GM19438 (cell line): ENCODE measurements around the gene TMF1.

ENCODE experiments used
- ATAC-seq: cut with Tn5 transposase; IDR thresholded peaks from one replicate; pipeline ENCODE4 v1.9.1; 2021; ENCODE audit warnings: low read depth; ENCODE audit not compliant: unreplicated experiment

Gene TMF1

DNA sequence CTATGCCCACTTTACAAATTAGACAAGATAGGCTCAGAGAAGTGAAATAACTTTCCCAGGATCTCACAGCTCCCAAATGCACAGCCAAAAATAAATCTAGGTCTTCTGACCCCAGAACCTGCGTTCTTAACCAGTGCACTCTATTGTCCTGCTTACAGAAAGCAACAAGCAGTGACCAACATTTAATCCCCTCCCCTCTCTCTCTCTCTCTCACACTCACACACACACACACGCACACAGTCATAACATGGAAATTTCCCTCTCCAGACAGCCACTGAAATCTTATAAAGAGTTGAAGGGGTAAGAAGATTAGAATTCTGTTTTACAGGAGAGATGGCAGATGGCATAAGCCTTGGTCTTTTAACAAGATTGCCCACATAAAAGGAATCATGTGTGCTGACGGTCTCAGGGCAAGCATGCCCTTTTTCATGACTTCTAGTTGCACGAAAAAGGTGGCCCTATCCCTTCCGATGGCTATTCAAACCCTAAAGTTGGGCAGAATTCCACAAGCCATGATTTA lies 68.1 kb downstream of the TMF1 start:
- ATAC-seq = no peak

DNA sequence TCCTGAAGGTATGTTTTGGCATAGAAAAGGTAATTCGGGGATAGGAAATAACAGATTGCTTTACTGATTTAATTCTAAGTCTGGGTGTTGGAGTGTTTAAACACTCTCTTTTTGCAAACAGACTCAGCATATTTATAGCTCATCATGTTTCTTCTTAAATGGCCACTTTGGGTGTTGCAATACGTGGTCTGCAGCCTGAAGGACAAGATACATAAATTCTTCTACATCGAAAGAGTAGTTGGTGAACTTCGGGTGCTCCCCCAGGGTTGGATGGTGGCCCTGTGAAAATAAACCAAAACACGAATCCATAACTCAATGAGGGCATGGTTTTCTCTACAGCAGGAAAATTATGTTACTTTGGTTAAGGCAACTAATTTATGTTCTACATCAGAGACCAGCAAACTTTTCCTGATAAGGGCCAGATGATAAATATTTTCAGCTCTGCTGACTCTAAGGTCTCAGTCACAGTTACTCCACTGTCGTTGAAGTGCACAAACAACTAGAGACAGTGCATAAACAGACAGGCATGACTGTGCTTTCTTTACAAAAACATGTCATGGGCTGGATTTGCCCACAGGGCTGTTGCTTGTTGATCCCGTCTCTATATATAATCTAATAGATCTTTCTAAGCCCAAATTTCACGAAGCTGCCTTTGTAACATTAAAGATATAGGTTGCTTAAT lies 74.5 kb downstream of the TMF1 start:
- ATAC-seq = no peak

DNA sequence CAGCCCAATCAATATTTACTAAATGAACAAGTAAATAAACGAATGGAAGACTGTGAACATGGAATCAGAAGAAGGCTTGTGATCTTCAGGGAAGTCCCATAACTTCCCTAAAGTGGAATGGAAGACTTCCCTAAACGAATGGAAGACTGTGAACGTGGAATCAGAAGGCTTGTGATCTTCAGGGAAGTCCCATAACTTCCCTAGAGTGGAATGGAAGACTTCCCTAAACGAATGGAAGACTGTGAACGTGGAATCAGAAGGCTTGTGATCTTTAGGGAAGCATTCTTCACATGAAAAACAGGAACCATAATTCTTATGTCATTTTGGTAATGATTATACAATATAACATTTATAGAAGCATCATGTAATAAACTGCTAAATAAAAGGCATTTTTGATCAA lies 77.4 kb downstream of the TMF1 start:
- ATAC-seq = no peak

DNA sequence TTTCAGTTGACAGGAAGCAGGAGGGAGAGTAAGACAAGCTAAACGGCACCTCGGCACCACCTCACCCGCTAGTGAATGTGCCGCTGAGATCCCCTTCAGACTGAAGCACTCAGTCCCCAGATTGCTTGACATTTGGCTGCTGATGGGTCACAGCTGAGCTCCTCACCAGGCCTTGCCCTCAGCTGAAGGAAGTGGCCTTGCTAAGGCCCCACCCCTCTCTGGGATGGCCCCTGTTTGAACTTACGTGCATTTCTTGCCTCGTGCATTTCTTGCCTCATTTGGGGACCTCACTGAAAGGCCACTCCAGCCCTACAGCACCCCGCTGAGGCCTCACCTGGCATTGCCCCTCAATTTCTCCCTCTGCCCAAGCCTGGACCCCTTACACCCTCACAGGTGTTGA lies 78.5 kb downstream of the TMF1 start:
- ATAC-seq = no peak

DNA sequence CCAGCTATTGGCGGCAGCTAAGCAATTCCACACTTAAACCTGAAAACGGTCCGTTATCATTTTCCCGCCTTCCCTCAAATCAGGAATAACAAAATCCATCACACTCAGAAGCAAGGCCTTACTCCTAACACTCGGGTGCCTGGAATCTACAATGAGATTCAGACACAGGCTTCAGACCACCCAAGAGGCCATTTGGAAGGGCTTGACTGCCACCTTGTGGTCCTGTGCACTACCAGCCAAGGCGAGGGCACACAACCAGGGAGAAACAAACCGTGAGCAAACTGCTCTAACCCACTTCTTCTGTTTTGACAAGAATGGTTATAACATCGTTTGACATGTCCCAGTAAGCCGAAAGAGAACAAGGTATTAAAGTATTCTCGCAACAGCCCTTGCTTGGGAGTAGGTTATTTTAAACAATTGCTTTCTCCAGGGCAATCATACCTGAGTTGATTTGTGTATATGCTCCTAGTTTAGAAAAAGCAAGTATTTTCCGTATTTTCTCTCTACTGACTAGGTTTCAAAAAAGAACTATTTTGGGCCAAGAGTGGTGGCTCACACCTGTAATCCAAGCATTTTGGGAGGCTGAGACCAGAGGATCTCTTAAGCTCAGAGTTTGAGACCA lies 79.7 kb downstream of the TMF1 start:
- no peak for ATAC-seq
